GM12872 (cell line): Measurements from ENCODE around the gene CTDSP1.

Experiments used
- TF ChIP-seq, protein P1 (sequence below): IDR thresholded peaks from 3 replicates; pipeline ENCODE4 v1.5.1; 2011; ENCODE audit warnings: low read depth, mild to moderate bottlenecking, low read length, moderate library complexity; ENCODE audit not compliant: insufficient read depth

Gene CTDSP1

DNA sequence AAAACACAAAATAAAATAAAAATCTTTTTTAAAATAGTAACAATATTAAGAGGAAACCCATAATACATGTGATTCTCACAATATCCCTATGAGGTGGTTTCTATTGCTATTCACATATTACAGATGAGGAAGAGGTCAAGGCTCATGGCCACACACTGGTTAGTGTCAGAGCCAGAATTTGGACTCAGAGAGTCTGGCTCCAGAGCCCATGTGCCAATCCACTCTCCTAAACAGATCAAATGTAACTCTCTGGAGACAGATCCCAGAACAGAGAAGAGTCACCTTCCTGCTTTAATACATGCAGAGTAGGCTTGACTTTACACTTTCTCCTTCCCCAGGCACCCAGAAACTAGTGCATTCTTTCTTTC, 27.7 kb upstream of the CTDSP1 start:
- TF ChIP-seq, protein P1, sequence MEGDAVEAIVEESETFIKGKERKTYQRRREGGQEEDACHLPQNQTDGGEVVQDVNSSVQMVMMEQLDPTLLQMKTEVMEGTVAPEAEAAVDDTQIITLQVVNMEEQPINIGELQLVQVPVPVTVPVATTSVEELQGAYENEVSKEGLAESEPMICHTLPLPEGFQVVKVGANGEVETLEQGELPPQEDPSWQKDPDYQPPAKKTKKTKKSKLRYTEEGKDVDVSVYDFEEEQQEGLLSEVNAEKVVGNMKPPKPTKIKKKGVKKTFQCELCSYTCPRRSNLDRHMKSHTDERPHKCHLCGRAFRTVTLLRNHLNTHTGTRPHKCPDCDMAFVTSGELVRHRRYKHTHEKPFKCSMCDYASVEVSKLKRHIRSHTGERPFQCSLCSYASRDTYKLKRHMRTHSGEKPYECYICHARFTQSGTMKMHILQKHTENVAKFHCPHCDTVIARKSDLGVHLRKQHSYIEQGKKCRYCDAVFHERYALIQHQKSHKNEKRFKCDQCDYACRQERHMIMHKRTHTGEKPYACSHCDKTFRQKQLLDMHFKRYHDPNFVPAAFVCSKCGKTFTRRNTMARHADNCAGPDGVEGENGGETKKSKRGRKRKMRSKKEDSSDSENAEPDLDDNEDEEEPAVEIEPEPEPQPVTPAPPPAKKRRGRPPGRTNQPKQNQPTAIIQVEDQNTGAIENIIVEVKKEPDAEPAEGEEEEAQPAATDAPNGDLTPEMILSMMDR, result no peak

DNA sequence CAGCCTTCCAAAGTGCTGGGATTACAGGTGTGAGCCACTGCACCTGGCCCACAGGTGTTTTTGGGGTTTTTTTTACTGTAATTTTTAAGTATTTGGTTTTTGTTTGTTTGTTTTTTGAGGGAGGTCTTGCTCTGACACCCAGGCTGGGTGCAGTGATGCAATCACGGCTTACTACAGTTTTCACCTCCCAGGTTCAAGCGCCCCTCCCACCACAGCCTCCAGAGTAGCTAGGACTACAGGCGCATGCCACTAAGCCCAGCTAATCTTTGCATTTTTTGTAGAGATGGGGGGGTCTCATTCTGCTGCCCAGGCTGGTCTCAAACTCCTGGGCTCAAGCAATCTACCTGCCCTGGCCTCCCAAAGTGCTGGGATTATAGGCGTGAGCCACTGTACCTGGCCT, 24.9 kb upstream of the CTDSP1 start:
- TF ChIP-seq, protein P1, result no peak

DNA sequence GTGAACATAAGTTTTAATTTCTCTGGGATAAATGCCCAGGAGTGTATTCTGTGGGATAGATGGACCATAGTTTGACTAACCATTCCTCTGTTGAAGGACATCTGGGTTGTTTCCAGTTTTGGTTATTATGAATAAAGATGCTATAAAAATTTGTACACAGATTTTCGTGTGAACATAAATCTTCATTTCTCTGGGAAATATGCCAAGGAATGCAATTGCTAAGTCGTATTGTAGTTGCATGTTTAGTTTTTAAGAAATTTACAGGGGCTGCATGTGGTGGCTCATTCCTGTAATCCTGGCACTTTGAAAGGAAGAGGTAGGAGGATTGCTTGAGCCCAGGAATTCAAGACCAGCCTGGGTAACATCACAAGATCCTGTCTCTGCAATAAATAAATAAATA, 24.5 kb upstream of the CTDSP1 start:
- TF ChIP-seq, protein P1, result no peak

DNA sequence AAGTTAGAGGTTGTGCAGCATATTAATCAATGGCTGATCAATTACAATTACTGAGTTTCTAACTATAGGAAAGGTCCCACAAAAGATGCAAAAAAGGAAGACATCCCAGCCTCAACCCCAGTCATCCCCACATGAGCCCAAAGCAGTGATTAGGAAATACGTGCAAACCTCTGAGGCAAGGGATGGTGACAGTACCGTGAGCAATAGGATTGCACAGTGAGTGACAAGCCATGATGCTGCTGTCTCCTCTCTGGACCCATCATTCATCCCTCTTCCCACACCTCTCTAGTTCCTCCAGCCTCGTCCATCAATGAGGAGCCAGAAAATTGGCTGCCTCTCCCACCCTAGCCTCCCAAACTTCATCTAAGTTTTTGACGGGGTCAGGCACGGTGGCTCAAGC, 21.6 kb upstream of the CTDSP1 start:
- TF ChIP-seq, protein P1, result no peak

DNA sequence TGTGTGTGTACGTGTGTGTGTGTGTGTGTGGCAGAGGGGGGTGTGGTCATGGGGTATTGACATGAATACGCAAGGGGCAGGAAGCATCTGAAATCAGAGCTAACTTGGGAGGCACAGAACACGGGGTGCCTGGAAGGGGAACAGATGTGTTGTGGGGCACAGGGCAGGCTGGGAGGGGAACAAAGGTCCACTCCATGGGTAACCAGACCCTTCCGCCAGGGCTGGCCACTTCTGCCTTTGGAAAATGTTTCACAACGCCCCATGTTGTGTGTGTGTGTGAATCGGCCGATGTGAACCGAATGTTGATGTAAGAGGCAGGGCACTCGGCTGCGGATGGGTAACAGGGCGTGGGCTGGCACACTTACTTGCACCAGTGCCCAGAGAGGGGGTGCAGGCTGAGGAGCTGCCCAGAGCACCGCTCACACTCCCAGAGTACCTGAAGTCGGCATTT, 17.7 kb upstream of the CTDSP1 start, which contains the start of gene SLC11A1:
Gene SLC11A1, plus strand, starts transcription at position 358 of the 451 bp plus-strand sequence. CDS start 96 bp downstream, outside the sequence.
- TF ChIP-seq, protein P1, result no peak

DNA sequence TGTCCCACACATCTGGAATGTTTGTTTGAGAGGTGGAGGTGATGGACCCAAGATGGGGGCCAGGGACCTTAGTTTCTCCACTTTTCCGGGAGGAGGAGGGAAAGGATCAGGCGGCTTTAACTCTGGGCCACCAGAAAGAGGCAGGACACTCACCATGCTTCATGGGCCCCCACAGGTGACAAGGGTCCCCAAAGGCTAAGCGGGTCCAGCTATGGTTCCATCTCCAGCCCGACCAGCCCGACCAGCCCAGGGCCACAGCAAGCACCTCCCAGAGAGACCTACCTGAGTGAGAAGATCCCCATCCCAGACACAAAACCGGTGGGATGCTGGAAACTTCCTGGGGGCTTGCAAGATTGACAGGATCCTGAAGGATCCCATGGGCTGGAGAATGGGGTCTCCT, 16.9 kb upstream of the CTDSP1 start:
- TF ChIP-seq, protein P1, result no peak

DNA sequence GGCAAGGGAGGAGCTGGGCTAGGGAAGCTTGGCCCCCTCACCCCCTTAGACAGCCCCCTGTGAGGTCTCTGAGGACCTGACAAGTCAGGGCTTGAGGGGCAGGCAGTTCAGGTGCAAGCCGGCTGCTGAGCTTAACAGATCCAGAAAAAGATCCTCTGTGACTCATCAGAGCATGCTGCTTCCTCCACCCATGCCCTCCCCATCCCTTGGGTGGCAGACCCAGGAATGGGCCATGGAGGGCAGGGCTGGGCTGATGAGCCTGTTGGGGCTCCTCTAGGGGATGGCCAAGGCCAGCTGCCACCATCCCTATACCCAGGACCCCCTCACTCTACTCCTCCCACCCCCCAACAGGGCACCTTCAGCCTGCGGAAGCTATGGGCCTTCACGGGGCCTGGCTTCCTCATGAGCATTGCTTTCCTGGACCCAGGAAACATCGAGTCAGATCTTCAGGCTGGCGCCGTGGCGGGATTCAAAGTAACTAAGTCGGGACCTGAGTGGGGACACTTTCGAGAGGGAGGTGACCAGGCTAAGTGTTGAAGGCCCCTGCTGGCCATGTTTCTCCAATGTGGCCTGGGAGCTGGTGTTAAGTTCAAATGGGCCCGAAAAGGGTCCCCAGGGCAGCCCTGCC, 15.7 kb upstream of the CTDSP1 start:
- TF ChIP-seq, protein P1, result no peak

DNA sequence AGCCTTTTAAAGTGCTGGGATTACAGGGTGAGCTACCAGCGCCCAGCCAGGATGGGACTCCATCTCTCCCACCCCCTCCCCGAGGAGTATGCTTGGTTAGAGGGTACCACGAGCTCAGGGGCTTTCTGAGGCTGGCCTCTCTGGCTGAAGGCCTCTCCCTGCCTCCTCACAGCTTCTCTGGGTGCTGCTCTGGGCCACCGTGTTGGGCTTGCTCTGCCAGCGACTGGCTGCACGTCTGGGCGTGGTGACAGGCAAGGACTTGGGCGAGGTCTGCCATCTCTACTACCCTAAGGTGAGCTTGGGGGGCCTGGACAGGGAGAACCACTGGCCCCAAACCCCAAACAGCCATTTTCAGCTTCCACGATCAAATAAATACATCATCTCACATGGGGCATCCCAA, 14.7 kb upstream of the CTDSP1 start:
- TF ChIP-seq, protein P1, result no peak
